ENCODE measurements around the gene TFPI. TPM values are rescaled to one million over a fixed set of nuclear protein-coding genes. Genes with fewer than 3 reads are reported as not detected.
A peak's percentile ranks its signal among the peaks of the same experiment; 100 is the strongest.
"Not testable (repeated sequence)": the region's sequence is repeated elsewhere in the genome, so short reads cannot be mapped to it uniquely, and the experiment has no call there.

The TFPI gene
- total RNA-seq, 1 donor from 2014 or later: 89.7 TPM

DNA sequence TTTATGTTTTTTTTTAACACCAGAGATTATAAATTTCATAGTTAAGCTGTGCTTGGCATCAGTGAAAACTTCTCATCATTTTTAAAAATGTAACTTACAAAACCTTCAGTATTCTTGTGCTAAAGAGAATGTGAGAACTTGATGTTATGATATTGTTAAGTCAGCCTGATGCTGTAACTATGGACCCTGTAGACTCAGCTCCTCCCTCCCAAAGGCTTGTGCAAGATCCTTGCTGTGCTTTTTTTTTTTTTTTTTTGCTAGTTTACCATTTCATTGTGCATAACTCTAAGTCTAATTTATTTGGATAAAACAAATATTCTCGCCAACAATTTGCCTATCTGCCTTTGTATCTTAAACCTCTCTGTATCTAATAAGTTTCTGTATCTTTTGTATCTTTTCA is 12.9 kb upstream of the TFPI start:
- Mint-ChIP-seq H3K4me3 (no peak overlapping the region), H3K27me3 (ENCODE audit: low read depth) (peaks cover 13% of the 10 kb centered on the region), H3K27ac (peak overlapping the region; percentile 2), H3K9me3 (peaks cover 3% of the 10 kb centered on the region), H3K36me3 (peaks cover 3% of the 10 kb centered on the region), H3K4me1 (peaks cover 21% of the 10 kb centered on the region)
- no peak for DNase-seq (ENCODE audit: low spot score in 2 of 2, unreplicated experiment in 2 of 2)
- TF ChIP-seq, protein P1, sequence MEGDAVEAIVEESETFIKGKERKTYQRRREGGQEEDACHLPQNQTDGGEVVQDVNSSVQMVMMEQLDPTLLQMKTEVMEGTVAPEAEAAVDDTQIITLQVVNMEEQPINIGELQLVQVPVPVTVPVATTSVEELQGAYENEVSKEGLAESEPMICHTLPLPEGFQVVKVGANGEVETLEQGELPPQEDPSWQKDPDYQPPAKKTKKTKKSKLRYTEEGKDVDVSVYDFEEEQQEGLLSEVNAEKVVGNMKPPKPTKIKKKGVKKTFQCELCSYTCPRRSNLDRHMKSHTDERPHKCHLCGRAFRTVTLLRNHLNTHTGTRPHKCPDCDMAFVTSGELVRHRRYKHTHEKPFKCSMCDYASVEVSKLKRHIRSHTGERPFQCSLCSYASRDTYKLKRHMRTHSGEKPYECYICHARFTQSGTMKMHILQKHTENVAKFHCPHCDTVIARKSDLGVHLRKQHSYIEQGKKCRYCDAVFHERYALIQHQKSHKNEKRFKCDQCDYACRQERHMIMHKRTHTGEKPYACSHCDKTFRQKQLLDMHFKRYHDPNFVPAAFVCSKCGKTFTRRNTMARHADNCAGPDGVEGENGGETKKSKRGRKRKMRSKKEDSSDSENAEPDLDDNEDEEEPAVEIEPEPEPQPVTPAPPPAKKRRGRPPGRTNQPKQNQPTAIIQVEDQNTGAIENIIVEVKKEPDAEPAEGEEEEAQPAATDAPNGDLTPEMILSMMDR (IDR thresholded peaks at IDR 0.05; ENCODE audit: unreplicated experiment): no peak

DNA sequence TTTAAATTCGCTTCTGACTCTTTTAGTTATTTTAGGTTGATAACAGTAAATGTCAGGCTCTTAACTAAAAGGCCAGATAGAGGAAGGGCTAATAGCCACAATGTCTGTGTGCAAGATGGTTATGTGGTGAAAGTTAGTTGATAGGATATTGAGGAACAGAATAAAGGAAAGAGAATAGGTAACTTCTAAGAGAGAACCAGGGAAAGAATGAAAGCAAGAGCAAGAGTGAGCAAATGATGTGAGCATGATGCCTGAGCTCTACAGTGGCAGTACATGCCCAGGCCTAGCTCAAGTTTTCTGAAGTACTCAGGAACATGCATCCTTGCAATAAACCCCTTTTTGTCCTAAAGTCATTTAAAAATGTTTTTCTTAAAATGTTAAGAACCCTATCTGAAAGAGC is 12.5 kb upstream of the TFPI start:
- Mint-ChIP-seq H3K4me1 (peaks cover 21% of the 10 kb centered on the region), H3K27ac (peak overlapping the region; percentile 5), H3K27me3 (ENCODE audit: low read depth) (peaks cover 13% of the 10 kb centered on the region), H3K4me3 (no peak overlapping the region), H3K36me3 (no peaks in the 10 kb centered on the region), H3K9me3 (no peaks in the 10 kb centered on the region)
- TF ChIP-seq, protein P1 (IDR thresholded peaks at IDR 0.05; ENCODE audit: unreplicated experiment): no peak
- no peak for DNase-seq (ENCODE audit: low spot score in 2 of 2, unreplicated experiment in 2 of 2)

DNA sequence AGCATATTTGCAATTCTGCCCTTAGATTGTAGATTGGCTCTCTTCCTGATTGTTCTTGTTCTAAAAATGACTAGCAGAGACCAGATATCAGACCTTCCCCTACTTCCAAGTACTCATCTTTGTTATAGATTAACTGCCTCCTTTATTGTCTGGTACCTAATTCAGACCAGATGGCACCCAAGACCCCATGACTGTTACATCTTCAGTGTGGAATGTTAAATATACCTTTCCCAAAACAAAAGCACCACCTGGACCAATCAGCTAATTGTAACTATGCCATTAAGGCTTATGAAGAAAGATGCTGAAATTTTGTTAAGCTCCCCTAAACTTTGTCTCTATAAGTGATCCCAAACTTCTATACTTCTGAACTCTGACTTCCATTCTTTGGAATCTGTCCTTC is 12.0 kb upstream of the TFPI start:
- H3K9me3 Mint-ChIP-seq: no peaks in the 10 kb centered on the region
- TF ChIP-seq, protein P1 (IDR thresholded peaks at IDR 0.05; ENCODE audit: unreplicated experiment): no peak
- H3K27me3 Mint-ChIP-seq (ENCODE audit: low read depth): peaks cover 13% of the 10 kb centered on the region
- H3K4me3 Mint-ChIP-seq: no peak overlapping the region
- H3K4me1 Mint-ChIP-seq: peaks cover 21% of the 10 kb centered on the region
- no peak for DNase-seq (ENCODE audit: low spot score in 2 of 2, unreplicated experiment in 2 of 2)
- H3K36me3 Mint-ChIP-seq: no peaks in the 10 kb centered on the region
- H3K27ac Mint-ChIP-seq: peak overlapping the region; percentile 7

DNA sequence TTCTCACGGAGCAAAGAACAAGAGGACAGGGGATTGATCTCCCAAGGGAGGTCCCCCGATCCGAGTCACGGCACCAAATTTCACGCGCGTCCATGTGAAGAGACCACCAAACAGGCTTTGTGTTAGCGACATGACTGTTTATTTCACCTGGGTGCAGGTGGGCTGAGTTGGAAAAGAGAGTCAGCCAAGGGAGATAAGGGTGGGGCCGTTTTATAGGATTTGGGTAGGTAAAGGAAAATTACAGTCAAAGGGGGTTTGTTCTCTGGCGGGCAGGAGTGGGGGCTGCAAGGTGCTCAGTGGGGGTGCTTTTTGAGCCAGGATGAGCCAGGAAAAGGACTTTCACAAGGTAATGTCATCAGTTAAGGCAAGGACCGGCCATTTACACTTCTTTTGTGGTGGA is 11.4 kb upstream of the TFPI start:
- H3K36me3 Mint-ChIP-seq; DNase-seq (ENCODE audit: low spot score in 2 of 2, unreplicated experiment in 2 of 2); H3K9me3 Mint-ChIP-seq; H3K4me3 Mint-ChIP-seq; H3K27ac Mint-ChIP-seq: not testable (repeated sequence)
- peaks cover 21% of the 10 kb centered on the region for H3K4me1 Mint-ChIP-seq
- peaks cover 13% of the 10 kb centered on the region for H3K27me3 Mint-ChIP-seq (ENCODE audit: low read depth)

DNA sequence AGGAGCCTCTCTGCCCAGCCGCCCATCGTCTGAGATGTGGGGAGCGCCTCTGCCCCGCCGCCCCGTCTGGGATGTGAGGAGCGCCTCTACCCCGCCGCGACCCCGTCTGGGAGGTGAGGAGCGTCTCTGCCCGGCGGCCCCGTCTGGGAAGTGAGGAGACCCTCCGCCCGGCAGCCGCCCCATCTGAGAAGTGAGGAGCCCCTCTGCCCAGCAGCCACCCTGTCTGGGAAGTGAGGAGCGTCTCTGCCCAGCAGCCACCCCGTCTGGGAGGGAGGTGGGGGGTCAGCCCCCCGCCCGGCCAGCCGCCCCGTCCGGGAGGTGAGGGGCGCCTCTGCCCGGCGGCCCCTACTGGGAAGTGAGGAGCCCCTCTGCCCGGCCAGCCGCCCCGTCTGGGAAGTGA is 2.3 kb upstream of the TFPI start:
- Mint-ChIP-seq H3K9me3 (peaks cover 10% of the 10 kb centered on the region), H3K4me1 (peaks cover 21% of the 10 kb centered on the region)
- H3K27ac Mint-ChIP-seq; H3K27me3 Mint-ChIP-seq (ENCODE audit: low read depth); DNase-seq (ENCODE audit: low spot score in 2 of 2, unreplicated experiment in 2 of 2); H3K36me3 Mint-ChIP-seq; H3K4me3 Mint-ChIP-seq: not testable (repeated sequence)

DNA sequence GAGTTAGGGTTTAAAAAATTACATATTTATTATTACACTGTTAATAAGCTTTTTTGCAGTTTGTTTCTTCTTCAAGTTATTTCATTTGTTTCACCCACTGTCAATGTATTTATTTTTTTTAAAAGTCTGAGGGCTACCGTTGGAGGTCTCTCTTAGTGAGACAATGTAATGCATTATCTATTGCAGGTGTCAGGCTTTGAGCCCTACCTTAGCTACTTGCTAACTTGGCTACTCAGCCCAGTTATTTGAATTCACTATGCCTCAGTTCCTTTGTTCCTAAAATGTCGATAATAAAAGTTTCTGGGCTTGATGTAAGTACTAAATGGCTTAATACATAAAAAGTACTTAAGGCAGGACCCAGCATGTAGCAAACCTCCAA is 458 bp upstream of the TFPI start:
- H3K27me3 Mint-ChIP-seq (ENCODE audit: low read depth): no peaks in the 10 kb centered on the region
- TF ChIP-seq, protein P1 (IDR thresholded peaks at IDR 0.05; ENCODE audit: unreplicated experiment): no peak
- no peak for DNase-seq (ENCODE audit: low spot score in 2 of 2, unreplicated experiment in 2 of 2)
- H3K36me3 Mint-ChIP-seq: peaks cover 1% of the 10 kb centered on the region
- H3K27ac Mint-ChIP-seq: peak overlapping the region; percentile 97
- peaks cover 10% of the 10 kb centered on the region for H3K9me3 Mint-ChIP-seq
- H3K4me1 Mint-ChIP-seq: peaks cover 36% of the 10 kb centered on the region
- peak overlapping the region; percentile 81 for H3K4me3 Mint-ChIP-seq
